Measurements from ENCODE around the gene LIN7B. TPM values are rescaled to one million over a fixed set of nuclear protein-coding genes. Genes with fewer than 3 reads are reported as not detected.

The LIN7B gene
- total and polyA plus RNA-seq, 9 of the 15 experiments (the other 6 are each of a cell fraction or from before 2014, with no cell fraction given) = 0.89 to 15.7 (median 4.0) TPM

- TF ChIP-seq STAT6 (CRISPR knock-in tag; IDR thresholded peaks at IDR 0.05) (no peak), HINFP (tag; conservative IDR thresholded peaks at IDR 0.05; ENCODE audit: low read depth) (no peak), PHF21A (IDR thresholded peaks at IDR 0.05; ENCODE audit: borderline replicate concordance, low read depth) (no peak), RB1 (IDR thresholded peaks at IDR 0.05; ENCODE audit: low read depth) (no peak), NEUROD1 (IDR thresholded peaks at IDR 0.05; ENCODE audit: borderline replicate concordance, low read depth, low read length, partially characterized antibody) (peak; percentile 67), TARDBP (IDR thresholded peaks at IDR 0.05) (no peak), SIRT6 (IDR thresholded peaks at IDR 0.05; ENCODE audit: low read depth, low read length) (no peak), CEBPG (CRISPR knock-in tag; IDR thresholded peaks at IDR 0.05) (no peak), CEBPG (tag; conservative IDR thresholded peaks at IDR 0.05 in 1 of 2, IDR thresholded peaks at IDR 0.05 in 1 of 2) (no peak), RBM39 (optimal IDR thresholded peaks at IDR 0.05; ENCODE audit: low read depth, low read length) (no peak), PTTG1 (tag; IDR thresholded peaks at IDR 0.05; ENCODE audit: low read depth) (no peak), JUNB (CRISPR knock-in tag; conservative IDR thresholded peaks at IDR 0.05) (no peak), RBM25 (IDR thresholded peaks at IDR 0.05; ENCODE audit: low read depth, low read length, severe bottlenecking) (no peak), MTA1 (IDR thresholded peaks at IDR 0.05; ENCODE audit: borderline replicate concordance) (no peak), RBFOX2 (IDR thresholded peaks at IDR 0.05; ENCODE audit: low read depth, low read length) (0 out of 2 replicates have a peak, but pooled peaks have one; percentile 35), SMAD4 (CRISPR knock-in tag; conservative IDR thresholded peaks at IDR 0.05) (no peak), CAMTA2 (CRISPR knock-in tag; conservative IDR thresholded peaks at IDR 0.05) (no peak), FOXO4 (CRISPR knock-in tag; IDR thresholded peaks at IDR 0.05) (no peak), GABPB1 (CRISPR knock-in tag; IDR thresholded peaks at IDR 0.05) (peak; percentile 45; the same call in 1 of the 2 replicates), BRF1 (IDR thresholded peaks at IDR 0.05; ENCODE audit: borderline replicate concordance, extremely low read depth, insufficient read length) (no peak)
- TF ChIP-seq, protein P1, sequence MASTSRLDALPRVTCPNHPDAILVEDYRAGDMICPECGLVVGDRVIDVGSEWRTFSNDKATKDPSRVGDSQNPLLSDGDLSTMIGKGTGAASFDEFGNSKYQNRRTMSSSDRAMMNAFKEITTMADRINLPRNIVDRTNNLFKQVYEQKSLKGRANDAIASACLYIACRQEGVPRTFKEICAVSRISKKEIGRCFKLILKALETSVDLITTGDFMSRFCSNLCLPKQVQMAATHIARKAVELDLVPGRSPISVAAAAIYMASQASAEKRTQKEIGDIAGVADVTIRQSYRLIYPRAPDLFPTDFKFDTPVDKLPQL (IDR thresholded peaks at IDR 0.05; ENCODE audit: extremely low read depth, insufficient read length) = no peak
- TF ChIP-seq, protein P2, sequence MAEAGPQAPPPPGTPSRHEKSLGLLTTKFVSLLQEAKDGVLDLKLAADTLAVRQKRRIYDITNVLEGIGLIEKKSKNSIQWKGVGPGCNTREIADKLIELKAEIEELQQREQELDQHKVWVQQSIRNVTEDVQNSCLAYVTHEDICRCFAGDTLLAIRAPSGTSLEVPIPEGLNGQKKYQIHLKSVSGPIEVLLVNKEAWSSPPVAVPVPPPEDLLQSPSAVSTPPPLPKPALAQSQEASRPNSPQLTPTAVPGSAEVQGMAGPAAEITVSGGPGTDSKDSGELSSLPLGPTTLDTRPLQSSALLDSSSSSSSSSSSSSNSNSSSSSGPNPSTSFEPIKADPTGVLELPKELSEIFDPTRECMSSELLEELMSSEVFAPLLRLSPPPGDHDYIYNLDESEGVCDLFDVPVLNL (CRISPR knock-in tag; IDR thresholded peaks at IDR 0.05; ENCODE audit: low read depth) = no peak
These were observed 28.7 kb downstream of the LIN7B start (continued) for GRCh38 chr19:49142866-49143335.
